Epidermal melanocyte (primary cell): Measurements from ENCODE around the gene KCNH2.
A peak's percentile ranks its signal among the peaks of the same experiment; 100 is the strongest.

ENCODE experiments used
- DNase-seq: peaks from one replicate; pipeline ENCODE4 v3.0.0; 2011; ENCODE audit warnings: low spot score; ENCODE audit not compliant: insufficient read length

KCNH2 gene

DNA sequence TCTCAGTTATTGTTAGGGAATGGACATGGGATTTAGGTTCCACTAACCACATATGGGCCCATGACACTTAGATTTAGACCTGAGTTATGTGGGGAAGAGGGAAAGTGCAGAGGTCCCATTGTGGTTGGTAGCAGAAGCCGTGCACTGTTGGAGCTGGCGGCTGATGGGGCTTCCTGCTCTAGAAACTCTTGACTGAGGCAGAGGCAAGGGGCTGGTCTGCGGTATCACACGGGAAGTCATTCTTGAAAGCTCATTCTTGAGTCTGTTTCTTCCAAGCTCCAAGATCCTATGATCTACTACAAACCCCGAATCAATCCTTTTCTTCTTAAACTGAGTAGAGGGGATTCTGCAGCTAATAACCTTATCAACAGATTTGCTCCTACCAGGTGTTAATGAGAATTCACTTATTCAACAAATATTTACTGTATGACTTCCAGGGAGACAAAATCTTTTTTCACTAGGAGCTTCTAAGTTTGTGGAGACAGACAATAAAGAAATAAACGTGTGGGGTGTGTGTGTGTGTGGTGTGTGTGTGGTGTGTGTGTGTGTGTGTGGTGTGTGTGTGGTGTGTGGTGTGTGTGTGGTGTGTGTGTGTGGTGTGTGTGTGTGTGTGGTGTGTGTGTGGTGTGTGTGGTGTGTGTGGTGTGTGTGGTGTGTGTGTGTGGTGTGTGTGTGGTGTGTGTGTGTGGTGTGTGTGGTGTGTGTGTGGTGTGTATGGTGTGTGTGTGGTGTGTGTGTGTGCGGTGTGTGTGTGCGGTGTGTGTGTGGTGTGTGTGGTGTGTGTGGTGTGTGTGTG lies 68.7 kb downstream of the KCNH2 start:
- DNase-seq, result no peak

DNA sequence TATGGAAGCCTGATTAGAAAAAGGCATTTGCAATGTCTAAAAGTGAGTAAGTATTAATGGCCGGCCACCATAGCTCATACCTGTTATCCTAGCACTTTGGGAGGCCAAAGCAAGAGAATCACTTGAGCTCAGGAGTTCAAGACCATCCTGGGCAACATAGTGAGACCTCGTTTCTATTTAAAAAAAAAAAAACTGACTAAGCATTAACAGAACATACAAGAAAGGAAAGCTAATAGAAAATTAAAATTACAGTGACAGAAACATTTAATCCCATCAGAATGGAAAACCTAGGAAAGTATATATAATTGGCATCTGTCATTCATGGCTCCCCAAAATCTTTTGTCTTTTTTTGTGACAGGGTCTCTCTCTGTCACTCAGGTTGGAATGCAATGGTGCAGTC lies 69.9 kb downstream of the KCNH2 start:
- DNase-seq, result no peak

DNA sequence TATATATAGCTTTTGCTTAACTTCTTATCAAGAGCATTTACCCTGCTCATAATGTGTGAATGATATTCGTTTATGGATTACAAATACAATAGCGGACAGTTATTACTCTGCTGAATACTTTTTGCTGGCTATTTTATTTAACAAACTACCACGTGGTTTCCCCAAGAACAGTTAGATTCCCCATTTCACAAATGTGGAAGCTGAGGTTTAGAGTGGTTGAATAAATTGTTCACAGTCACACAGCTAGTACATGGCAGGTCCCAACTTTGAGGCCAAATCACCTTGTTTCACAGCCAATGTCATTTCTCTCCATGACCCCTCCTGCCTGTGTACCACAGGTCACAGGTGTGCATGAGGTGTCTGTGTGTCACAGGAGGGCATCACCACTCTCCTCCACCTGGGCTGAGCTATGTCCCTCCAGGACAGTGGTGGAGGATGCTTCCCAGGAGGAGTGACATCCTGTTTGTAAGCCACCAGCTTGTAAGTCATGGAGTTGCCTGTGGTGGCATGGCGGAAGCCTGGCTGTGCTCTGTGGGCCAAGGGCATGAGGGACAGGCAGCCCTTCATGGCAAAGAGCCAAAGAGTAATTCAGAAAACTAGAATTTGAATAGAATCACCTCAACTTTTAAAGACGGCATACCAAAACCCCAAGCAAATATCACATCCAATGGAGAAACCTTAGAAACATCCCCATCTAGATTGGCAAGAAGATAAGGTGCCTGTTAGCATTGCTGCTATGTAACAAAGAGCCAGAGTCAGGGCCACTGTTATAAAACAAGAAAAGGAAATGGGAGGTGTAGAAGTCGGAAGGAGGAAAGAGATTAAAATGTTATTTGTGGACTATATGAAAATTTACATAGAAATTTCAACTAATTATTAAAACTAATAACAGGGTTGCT lies 73.9 kb downstream of the KCNH2 start:
- DNase-seq, result no peak

DNA sequence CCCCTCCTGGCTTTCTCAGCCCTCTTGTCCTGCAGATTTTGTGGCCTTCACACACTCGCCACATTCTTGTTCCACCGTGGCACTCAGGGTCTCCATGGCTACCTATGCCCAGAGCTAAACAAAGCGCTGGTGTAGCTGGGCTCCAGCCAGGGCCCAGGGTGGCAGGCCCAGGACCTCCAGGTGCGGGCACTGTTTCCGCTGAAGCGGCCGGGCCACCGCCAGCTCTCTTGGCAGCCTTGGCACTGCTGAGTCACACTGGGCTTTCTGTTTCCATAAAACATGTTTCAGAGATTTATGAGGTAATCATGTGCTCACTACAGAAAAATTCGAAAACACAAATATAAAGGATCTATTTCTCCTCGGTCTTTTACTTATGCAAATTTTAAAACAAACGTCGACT lies 74.5 kb downstream of the KCNH2 start:
- DNase-seq, result no peak

DNA sequence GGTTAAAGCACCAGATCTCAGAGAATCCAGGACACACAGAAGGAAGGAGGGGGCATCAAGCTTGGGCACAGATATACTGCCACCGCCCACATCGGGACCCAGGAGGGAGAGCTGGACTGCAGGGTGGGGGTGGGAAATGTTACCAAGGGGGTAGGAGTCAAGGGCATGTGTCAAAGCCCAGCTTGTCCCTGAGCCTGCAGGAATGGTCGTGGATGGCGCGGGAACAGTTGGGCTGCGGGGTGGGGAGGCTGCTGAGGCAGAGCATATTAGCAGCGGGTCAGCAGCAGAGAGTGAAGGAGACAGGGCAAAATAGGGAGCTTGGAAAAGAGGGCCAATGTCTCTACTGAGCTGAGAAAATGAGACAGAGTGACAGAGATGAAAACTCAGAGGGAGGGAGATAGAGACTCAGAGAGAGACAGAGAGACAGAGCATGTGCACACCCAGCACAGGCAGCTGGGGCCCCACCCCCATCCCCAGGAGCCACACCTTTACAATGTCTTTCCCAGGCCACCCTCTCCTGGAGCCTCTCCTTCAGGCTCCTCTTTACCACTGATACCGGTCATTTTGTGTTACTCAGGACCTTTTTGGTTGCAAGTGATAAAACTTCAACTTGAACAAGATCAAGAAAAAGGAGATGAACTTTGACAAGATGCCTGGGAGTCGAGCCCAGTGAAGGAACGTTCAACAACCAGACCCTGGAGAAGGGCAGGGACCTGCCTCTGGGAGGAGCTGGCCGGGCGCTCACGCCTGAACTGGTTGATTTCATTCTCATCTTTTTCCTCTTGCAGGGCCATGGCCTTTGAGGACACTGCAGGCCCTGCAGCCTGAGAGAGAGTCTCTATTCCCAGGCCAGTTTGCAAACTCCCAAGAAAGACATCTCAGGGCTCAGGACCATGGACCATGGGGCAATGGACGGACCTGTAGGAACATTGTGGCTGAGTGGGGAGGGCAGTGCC lies 75.8 kb downstream of the KCNH2 start:
- no peak for DNase-seq

DNA sequence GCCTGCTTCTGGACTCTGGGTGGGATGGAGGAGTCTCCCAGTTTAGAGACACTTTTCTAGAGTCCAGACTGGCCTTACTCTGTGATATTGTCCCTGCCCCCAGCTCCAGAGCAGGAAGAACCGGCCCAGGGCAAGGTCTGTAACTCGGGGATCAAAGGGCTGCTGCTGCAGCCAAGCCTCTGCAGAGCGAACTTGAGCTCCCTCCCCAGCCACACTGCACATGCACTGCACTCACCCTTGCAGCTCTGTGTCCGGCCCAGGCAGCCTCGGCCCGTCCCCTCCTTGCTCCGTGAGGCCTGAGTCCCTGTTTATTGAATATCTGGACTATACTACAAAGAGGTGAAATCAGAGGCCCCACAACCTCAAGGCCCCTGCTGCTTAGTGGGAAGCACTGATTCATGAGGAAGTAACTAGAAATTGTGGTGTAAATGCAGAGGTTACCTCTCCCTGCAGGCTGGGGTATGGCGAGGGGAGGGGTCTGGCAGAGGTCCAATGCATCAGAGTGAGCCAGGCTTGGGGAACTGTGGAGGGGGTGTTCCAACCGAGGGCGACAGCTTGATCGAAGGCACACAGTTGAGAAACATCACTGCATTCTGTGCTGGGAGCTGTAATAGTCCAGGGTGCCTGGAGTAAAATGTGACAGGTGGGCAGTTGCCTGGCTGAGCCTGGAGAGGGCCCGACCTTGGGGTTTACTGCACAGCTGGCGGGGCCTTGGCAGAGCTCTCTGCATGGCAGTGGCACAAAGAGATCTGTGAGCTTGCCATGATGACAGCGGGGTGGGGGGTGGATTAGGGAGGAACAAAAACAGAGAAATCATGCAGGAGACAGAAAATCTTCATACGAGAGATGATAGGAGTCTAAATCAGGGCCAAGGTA lies 76.7 kb downstream of the KCNH2 start:
- no peak for DNase-seq

DNA sequence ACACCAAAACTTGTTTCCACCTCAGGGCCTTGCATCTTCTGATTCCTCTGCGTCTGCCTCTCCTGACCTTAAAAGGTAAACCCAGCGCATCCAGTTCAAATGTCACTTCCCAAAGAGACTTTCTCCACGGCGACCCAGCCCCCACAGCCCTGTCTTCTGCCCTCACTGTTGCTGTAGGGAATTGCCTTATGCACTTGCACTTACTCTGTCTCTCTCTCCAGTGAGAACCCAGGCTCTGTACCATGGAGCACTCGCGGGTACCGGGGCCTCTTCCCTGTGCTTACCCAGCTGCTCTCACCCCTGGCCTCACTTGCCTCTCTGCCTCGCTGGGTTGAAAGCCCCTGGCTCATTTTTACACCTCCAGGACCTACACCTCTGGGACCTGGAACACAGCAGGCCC lies 77.4 kb downstream of the KCNH2 start:
- no peak for DNase-seq

DNA sequence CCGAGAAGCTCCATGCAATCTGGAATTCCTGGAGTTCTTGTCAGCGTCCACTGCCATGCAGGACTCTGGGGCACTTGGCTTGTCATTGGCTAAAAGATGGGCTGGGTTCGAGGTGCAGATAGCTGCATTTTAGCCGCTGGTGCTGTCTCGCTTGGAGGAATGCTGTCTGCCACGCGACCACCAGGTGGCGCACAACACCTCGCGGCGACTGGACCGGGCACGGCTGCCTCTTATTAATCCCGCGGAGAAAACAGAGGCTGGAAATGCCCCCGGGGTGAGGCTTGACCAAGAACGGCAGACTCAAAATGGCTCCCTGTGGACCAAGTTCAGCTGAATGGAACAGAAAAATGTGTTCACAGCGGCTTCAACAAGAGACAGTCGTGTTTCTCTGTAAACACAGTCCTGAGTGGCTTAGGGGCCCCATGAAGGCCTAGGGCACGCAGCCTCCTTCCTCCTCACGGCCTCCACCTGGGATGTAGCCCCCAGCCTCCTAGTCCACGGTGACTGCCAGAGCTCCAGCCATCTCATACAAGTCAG lies 79.6 kb downstream of the KCNH2 start:
- peak; percentile 70 for DNase-seq

DNA sequence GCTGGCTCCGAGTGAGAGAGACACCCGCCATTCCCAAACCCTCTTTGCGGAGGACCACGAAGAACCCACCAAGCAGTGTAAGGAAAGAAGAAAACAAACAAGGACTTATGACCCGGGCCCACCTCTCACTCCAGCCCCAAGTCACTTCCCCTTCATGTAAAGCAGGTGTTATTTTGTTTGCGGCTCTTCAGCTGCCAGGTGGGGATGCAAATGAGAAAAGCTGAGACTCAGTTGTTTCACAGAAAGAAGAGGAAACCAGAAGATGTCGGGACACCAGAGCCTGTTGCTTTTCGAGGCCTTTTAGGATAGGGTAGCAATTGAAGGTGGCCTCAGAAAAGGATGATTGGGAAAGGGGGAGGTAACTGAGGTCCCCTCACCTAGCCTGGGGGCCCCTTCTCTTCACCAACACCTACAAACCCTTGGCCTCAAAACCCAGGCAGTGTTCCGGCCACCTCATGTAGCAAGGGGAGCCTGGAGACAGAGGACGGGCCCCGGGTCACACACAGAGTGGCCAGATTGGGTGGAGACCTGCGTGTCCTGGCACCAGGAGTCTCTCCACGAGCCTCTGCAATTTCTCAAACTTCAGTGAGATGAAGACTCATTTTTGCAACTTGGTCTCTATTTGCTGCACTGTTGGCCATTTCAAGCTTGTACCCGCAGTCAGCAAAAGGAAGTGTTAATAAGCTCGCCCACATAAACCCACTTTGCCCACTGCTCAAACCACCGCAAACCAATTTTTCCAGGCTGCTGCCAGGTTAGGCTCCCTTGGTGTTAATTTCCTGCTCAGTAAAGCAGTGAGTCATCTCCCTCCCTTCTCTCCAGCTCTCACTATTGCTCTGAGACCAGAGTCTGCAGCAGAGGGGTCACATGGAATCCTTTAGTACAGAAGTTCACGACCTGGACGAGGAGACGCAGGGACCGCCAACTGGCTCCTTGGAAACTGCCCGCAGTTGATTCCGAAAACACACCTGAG lies 80.3 kb downstream of the KCNH2 start:
- no peak for DNase-seq

DNA sequence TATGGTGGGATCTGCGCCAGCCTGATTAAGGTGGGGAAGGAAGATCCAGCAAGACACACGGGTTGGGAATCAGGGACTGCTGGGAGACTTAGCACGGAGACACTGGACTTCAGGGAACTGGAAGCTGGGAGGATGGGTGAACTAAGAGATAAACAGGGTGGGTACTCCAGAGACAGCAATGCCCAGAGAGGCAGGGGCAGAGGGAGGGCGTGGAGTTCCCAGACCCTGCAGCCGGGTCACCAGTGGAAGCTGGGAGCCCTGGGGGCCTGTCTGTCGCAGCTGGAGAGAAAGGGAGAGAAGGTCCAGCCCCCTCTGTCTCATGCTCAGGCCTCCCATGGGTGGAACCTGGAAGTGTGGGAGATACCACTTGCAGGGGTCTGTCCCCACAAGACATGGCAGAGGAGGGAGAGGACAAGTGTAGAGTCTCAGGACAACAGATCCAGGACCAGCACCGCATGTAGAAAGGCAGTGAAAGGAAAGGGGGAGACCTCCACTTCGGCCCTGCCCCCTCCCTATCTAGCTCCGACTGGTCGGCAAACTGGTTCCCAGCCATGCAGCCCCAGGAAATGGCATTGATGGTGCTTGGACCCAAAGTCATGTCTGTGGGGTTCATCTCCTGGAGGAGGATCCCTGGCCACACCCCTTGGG lies 81.4 kb downstream of the KCNH2 start:
- DNase-seq, result no peak

DNA sequence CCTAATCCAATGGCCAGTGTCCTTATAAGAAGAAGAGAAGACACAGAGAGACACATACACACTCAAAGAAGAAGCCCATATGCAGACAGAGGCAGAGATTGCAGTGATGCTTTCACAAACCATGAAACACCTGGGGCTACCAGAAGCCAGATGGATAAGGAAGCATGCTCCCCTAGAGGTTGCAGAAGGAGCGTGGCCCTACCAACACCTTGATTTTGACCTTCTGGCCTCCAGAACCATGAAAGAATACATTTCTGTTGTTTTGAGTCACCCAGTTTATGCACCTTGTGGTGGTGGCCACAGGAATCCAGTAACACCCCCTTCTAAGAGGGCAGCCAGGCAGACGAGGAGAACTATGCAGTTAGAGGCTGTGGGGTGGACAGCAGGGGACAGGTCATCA lies 82.3 kb downstream of the KCNH2 start:
- DNase-seq, result no peak
